HG03520 (cell line): ENCODE measurements around the gene MAP4.
"Not testable (repeated sequence)": the region's sequence is repeated elsewhere in the genome, so short reads cannot be mapped to it uniquely, and the experiment has no call there.

Experiments used
- ATAC-seq: cut with Tn5 transposase; IDR thresholded peaks from one replicate; pipeline ENCODE4 v1.9.1; 2021; ENCODE audit warnings: mild to moderate bottlenecking, moderate library complexity; ENCODE audit not compliant: unreplicated experiment

The MAP4 gene

GRCh38 chr3:47901280-47901833 is 114.9 kb downstream of the MAP4 start:
- no peak for ATAC-seq

- no peak for ATAC-seq
Observed at GRCh38 chr3:47899495-47900108, 116.6 kb downstream of the MAP4 start.

- ATAC-seq = no peak
Observed at GRCh38 chr3:47897954-47898353, 118.3 kb downstream of the MAP4 start.

- no peak for ATAC-seq
Observed at GRCh38 chr3:47896736-47897135, 119.5 kb downstream of the MAP4 start.

GRCh38 chr3:47895241-47895640 is 121.0 kb downstream of the MAP4 start:
- no peak for ATAC-seq

- ATAC-seq = no peak
Observed at GRCh38 chr3:47892286-47893040, 123.8 kb downstream of the MAP4 start.

- ATAC-seq = no peak
Observed at GRCh38 chr3:47891613-47892005, 124.6 kb downstream of the MAP4 start.

- no peak for ATAC-seq
Observed at GRCh38 chr3:47890828-47891612, 125.2 kb downstream of the MAP4 start.

- no peak for ATAC-seq
Observed at GRCh38 chr3:47890126-47890827, 125.9 kb downstream of the MAP4 start.

- no peak for ATAC-seq
Observed at GRCh38 chr3:47888986-47889757, 127.0 kb downstream of the MAP4 start.

- not testable (repeated sequence) for ATAC-seq
Observed at GRCh38 chr3:47887991-47888390, 128.2 kb downstream of the MAP4 start.

- no peak for ATAC-seq
Observed at GRCh38 chr3:47885168-47885567, 131.0 kb downstream of the MAP4 start.

- no peak for ATAC-seq
Observed at GRCh38 chr3:47884603-47885002, 131.6 kb downstream of the MAP4 start.

GRCh38 chr3:47882338-47882737 is 133.9 kb downstream of the MAP4 start:
- ATAC-seq = no peak

GRCh38 chr3:47877719-47878118 is 138.5 kb downstream of the MAP4 start:
- ATAC-seq = no peak

- no peak for ATAC-seq
Observed at GRCh38 chr3:47877290-47877689, 138.9 kb downstream of the MAP4 start.

- no peak for ATAC-seq
Observed at GRCh38 chr3:47874913-47875312, 141.3 kb downstream of the MAP4 start.

- ATAC-seq = no peak
Observed at GRCh38 chr3:47874438-47874837, 141.8 kb downstream of the MAP4 start.

- ATAC-seq = no peak
Observed at GRCh38 chr3:47872916-47873315, 143.3 kb downstream of the MAP4 start.

GRCh38 chr3:47871389-47871788 is 144.8 kb downstream of the MAP4 start:
- no peak for ATAC-seq
